GM21423 (cell line): ENCODE results near the gene DUOXA2.
"Not testable (repeated sequence)": the region's sequence is repeated elsewhere in the genome, so short reads cannot be mapped to it uniquely, and the experiment has no call there.

ENCODE experiments used
- ATAC-seq: cut with Tn5 transposase; IDR thresholded peaks from one replicate; pipeline ENCODE4 v1.9.1; 2021; ENCODE audit warnings: mild to moderate bottlenecking, moderate library complexity; ENCODE audit not compliant: unreplicated experiment

DUOXA2 gene

DNA sequence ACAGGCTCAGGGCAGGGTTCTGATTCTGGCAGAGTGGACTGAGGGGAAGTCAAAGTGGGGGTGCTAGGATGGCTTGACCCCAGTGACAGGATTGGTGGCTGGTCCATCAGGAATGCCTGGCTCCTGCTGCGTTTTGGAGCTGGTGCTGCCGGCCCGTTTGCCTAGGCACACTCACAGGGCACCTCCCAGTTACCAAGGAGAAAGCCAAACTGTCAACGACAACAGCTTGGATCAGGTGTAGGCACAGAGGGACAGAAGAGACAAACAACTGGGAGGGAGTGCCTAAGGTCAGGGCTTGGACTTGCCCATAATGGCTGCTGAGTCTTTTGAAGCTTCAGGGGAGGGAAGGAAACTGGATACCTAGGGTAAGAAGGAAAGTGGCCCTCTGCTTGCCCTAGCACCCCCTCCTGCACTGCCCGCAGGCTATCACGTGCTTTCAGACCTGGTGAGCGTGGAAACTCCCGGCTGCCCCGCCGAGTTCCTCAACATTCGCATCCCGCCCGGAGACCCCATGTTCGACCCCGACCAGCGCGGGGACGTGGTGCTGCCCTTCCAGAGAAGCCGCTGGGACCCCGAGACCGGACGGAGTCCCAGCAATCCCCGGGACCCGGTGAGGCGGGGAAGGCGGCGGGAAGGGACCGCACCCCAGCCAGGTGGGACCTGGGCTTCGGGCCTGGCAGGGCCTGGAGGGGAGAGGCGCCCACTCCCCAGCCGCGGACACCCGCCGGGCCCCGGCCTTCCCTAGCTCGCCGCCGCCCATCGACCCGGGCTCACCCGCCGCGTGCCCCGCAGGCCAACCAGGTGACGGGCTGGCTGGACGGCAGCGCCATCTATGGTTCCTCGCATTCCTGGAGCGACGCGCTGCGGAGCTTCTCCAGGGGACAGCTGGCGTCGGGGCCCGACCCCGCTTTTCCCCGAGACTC is 20.8 kb downstream of the DUOXA2 start:
- no peak for ATAC-seq

DNA sequence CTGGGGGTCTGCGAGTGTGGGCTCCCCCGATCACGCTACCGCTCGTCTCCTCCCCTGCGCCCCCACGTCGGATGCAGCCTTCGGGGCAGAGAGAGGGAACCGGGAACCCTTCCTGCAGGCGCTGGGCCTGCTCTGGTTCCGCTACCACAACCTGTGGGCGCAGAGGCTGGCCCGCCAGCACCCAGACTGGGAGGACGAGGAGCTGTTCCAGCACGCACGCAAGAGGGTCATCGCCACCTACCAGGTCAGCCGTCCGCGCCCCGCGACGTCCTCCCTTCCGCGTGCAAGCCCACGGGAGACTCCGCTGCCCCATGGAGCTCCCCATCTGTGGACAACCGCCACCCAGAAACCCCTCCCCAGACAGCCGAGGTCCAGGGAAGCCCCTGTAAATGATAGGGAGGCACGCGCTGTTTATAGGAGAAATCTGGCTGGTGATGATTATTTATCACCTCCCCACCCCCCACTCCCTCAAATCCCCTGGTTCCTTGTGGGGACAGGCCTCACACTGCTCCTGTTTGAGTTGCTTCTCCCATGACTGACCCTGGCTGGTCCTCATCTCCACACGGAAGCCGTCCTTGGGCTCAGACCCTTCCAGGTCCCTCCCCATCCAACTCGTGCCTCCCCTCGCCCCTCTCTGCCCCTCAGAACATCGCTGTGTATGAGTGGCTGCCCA is 21.7 kb downstream of the DUOXA2 start:
- ATAC-seq, result not testable (repeated sequence)

DNA sequence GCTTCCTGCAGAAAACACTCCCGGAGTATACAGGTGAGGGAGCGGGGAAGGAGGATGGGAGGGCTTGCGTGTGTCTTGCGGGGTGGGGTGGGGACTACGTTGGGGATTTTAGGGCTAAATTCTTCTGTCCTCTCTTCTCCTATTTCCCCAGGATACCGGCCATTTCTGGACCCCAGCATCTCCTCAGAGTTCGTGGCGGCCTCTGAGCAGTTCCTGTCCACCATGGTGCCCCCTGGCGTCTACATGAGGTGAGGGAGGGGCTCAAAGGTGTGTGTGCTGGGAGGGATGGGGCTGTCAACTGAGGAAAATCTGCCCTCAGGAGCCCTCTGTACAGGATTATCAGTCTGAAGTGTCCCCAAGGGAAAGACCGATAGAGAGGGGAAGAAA is 22.2 kb downstream of the DUOXA2 start:
- ATAC-seq, result no peak

DNA sequence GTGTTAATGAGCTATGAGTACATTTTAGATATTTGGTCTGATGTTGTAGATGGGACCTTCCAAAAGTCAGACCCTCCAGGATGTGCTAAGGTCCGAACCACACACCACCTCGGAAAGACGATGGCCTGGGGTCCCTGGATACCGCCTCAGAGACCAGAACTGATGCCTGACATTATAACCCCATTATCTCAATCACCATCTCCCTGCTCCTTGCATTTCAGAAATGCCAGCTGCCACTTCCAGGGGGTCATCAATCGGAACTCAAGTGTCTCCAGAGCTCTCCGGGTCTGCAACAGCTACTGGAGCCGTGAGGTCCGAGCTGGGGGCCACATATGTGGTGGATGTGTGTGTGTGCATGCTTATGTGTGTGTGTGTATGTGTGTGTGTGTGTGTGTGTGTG is 23.6 kb downstream of the DUOXA2 start:
- no peak for ATAC-seq

DNA sequence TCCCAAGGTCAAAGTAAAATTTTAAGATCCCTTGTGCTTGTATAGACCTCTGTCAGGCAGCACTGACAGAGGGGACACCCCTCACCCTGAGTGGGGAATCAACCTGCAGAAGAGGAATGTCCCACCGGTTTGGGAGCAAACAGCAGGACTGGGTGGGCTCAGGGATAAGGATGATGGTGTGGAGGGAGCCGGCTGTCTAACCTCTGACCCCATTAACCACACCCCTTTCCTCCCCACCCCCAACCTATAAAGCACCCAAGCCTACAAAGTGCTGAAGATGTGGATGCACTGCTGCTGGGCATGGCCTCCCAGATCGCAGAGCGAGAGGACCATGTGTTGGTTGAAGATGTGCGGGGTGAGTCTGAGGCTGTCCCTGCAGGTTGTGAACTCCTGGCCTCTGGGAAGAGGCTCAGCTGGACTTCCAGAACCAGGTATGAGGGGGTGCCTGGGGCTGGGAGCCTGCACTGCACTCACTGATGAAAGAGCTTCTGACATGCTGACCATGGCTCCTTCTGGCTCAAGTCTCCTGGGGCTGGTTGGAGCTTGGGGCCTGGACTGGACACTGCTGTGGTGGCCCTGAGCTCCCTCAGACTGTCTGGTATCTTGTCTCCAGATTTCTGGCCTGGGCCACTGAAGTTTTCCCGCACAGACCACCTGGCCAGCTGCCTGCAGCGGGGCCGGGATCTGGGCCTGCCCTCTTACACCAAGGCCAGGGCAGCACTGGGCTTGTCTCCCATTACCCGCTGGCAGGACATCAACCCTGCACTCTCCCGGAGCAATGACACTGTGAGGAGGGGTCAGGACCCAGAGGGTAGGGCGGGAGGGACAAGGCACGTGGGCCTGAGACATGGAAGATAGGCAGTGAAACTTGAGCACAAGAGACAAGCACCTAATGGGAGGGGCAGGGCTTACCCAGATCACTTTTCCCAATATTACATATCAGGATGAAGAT is 25.0 kb downstream of the DUOXA2 start:
- ATAC-seq, result no peak

DNA sequence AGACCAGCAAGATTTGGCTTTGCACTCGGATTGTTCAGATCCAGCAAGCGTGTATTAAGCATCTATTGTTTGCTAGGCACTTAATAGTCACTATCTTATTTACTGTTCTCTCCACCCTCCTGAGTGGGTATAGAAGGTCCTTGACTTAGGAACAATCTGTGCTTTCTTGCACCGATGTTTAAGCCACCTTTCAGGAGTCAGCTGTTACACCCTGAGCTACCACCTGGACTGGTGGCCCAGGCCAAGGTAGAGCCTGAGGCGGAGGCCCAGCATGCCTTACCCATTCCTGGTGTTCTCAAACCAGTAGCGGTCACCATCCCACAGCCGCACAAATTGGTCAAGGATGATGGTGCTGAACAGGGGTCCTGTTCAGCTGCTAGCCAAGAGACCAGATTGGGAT is 25.6 kb downstream of the DUOXA2 start:
- no peak for ATAC-seq

DNA sequence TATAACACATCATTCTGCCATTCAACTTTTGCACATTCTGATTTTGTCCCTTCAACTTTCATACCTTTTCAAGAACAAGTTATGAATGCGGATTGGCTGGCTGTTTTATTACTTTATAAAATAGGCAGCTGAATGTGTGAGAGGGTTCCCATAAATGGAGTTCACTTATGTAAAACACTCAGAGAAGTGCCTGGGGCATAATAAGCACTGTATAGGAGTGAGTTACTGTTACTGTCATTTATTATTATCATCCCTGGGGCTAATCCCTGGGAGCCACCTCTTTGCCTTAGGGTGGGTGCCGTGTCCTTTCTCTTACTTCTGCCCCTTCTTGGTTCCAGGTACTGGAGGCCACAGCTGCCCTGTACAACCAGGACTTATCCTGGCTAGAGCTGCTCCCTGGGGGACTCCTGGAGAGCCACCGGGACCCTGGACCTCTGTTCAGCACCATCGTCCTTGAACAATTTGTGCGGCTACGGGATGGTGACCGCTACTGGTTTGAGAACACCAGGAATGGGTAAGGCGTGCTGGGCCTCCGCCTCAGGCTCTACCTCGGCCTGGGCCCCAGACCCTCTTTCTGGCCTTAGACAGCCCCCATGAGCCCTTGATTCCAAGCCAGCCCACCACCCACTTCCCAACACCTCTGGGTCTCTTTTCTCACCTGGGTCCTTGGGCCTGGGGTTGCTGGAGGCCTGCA is 26.6 kb downstream of the DUOXA2 start:
- no peak for ATAC-seq

DNA sequence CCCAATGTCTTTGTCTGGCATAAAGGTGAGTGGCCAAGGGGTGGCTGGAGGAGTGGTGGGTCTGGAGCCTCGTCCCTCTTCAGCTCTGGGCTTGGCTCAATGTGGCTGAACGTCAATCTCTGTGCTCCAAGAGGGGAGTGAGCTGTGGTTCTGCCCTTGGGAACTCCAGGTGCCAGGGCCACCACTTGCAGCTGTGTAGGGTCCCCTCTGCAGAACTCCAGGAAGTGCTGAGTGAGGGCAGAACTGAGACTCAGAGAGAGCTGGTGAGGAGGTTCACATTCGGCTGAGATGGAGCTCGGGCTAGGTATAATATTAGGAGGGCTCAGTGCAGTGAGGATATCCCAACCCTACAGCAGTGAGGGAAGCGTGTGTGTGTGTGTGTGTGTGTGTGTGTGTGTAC is 27.3 kb downstream of the DUOXA2 start:
- no peak for ATAC-seq

DNA sequence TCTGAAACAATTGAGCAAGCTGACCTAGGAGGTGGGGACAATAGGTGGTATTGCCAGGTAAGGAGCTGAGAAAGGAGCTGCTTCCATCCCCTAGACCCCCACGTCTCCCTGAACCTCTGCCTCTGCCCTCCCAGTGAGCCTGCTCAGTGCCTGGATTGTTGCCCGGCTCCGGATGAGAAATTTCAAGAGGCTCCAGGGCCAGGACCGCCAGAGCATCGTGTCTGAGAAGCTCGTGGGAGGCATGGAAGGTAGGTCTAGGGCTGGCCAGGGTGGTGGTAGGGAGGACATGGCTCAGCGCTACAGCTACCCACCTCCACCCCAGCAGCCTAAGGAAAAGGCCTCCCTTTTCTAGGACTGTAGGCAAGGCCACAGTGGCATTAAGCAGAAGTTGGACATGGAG is 28.9 kb downstream of the DUOXA2 start:
- no peak for ATAC-seq

DNA sequence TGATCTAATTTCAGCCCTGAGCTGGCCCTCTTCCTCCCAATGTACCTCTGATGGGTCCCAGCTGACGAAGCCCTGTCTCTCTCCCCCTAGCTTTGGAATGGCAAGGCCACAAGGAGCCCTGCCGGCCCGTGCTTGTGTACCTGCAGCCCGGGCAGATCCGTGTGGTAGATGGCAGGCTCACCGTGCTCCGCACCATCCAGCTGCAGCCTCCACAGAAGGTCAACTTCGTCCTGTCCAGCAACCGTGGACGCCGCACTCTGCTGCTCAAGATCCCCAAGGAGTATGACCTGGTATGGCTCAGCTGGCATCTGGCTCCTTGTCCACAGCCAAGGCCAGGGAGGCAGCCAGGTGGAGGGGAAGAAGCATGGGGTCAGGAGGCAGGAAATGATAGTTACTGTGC is 29.8 kb downstream of the DUOXA2 start:
- ATAC-seq, result no peak

DNA sequence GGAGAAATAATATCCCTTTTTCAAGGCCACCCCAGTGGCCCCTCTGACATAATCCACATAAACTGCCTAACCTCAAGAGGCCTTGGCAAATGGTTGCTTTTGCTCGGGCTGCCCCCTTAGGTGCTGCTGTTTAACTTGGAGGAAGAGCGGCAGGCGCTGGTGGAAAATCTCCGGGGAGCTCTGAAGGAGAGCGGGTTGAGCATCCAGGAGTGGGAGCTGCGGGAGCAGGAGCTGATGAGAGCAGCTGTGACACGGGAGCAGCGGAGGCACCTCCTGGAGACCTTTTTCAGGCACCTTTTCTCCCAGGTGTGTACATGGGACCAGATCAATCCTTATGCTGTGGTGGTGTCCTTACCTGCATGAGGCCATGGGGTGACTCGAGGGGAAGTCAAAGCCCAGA is 30.6 kb downstream of the DUOXA2 start:
- ATAC-seq, result no peak

DNA sequence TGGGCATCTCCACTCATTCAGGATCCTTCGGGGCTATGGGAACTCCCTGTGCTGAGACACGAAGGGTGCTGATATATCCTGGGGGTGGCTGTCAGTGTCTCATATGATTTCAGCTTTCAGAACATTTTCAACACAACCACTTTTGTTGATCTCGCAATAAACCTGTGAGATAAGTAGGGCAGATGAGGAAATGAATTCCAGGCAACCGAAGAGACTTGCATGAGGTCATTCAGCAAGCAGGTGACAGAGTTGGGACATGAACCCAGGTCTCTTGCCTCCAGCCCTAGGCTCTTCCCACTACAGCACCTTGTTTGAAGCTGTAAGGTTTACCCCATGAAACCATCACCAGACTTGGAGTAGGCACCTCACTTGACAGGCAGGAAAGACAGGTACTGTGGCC is 32.3 kb downstream of the DUOXA2 start:
- ATAC-seq, result no peak

DNA sequence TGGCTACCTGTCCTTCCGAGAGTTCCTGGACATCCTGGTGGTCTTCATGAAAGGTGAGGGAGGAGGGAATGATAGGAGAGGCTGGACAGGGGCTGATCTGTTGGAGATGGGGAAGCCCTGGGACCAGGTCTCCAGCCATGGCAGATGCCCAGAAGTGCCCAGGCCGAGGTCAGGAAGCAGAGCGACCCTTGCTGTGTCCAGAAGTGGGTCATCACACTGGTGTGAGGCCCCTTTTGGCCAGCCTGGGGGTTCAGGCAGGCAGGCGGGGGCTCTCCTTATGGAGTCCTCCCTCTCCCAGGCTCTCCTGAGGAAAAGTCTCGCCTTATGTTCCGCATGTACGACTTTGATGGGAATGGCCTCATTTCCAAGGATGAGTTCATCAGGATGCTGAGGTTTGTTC is 33.5 kb downstream of the DUOXA2 start:
- ATAC-seq, result no peak

DNA sequence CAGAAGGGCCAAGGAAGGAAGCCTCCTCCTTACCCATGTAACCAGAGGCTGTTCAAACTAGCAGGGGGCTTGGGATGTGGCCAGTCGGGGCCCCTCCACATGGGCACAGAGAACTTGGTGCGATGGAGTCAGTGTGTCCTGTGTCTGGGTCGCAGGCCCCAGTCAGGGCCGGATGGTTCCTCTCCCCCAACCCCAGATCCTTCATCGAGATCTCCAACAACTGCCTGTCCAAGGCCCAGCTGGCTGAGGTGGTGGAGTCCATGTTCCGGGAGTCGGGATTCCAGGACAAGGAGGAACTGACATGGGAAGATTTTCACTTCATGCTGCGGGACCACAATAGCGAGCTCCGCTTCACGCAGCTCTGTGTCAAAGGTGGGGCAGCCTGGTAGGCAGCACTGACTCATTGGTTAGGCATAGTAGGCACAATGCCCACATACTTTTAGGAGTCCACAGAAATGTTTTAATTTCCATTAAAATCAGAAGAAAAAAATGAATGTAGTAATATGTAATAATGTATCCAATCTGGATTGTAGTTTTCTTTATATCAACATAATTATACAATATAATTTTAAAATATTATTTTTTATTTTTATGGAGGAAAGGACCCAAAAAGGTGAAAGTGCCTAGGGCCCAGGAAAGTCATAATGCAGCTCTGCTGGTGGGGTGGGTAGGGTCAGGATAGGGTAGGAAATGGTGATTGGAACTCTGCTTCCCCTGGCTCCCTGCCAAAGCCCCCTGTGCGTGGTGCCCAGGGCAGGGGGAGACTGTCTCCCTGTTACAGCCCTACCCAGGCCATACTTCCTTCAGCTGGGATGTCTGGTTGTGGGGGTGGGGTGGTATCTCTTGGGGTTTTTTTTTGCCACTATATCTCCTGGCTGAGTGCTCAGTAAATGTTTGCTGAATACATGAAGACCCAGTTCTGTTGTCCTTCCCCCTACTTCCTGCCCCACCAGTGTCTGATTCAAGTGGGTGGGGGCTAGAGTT is 34.2 kb downstream of the DUOXA2 start:
- no peak for ATAC-seq

DNA sequence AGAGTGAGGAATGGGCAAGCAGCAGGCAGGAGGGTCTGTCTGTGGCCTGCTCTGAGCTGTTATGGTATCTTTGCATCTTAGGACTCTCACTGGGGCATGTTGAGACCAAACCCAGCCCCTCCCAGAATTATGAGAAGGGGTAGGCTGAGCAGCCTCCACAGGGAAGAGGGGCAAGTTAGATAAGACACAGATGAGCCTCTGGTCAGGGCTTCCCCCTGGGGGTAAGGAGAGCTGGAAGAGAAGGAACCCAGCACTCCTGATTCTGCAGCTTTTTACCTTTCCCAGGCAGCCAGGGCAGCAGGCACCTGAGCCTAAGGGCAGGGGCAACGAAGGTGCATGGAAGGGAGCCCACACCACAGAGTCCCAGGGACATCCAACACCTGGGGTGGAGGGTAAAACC is 34.9 kb downstream of the DUOXA2 start:
- no peak for ATAC-seq

DNA sequence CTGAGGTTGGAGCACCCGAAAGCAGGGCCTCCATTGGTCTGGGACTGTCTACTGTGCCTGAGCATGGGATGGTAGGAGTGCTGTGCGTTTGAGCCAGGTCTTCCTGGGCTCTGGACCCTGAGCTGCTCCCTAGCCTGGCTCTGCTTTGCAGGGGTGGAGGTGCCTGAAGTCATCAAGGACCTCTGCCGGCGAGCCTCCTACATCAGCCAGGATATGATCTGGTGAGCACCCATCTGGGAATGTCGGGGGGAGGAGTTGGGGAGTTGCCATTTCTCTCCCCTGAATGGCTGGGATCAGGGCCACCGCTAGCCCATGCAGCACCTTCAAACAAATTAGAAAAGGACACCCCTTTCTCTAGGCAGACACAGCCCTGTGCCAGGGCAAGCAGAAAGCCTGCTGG is 36.4 kb downstream of the DUOXA2 start:
- no peak for ATAC-seq

DNA sequence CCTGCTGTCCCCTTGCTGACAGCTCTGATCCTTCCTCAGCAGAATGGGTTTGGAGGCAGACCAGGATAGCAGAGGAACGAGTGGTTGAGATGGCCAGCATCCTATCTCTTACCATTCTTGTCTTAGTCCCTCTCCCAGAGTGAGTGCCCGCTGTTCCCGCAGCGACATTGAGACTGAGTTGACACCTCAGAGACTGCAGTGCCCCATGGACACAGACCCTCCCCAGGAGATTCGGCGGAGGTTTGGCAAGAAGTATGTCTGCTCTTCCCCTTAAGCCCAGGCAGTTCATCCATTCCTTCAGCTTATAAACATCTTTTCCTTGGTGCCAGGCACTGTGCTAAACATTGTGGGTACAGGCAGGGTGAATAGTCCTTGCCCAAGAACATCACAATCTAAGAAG is 36.9 kb downstream of the DUOXA2 start:
- ATAC-seq, result no peak

DNA sequence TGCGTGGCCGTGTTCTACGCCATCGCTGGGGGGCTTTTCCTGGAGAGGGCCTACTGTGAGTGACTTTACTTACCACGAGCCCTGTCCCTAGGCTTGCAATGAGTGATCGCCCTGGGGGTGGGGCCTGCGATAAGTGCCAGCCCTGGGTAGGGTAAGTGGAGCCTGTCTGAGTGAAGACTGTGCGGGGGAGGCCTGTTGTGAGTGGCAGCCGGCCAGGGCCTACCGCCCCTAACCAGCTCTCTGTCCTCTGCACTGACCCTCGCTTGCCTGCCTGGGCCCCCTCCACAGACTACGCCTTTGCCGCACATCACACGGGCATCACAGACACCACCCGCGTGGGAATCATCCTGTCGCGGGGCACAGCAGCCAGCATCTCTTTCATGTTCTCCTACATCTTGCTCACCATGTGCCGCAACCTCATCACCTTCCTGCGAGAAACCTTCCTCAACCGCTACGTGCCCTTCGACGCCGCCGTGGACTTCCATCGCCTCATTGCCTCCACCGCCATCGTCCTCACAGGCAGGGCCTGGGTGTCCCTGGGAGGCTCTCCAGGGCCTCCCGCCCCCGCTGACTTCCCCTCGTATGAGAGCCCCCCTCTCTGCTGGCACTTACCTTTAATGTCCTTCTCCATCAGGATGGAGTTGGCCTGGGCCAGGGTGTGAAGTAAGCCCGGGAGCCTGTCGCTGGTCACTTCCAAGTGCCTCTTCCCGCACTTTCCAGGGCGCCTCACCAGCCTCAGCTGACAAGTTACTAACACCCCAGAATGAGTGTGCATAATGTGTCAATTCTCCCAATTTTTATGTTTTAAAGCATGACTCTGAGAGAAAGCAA is 38.1 kb downstream of the DUOXA2 start:
- no peak for ATAC-seq

DNA sequence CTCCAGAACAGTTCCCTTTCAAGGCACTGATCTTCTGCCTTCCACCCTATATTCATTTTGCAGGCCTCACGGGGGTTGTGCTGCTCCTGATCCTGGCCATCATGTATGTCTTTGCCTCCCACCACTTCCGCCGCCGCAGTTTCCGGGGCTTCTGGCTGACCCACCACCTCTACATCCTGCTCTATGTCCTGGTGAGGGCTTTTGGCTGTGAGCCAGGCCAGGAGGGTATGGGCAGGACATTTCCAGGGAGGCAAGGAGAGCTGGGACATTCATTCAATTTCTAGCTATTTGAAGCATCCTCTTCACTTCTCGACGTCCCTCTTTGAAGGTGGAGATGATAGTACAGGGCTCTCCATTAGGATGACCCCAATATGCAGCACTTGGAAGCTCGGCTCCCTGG is 41.6 kb downstream of the DUOXA2 start:
- ATAC-seq, result no peak
